Spinal cord (tissue), 10 donors: ENCODE results near the gene MCM3AP. TPM values are rescaled to one million over a fixed set of nuclear protein-coding genes. Genes with fewer than 3 reads are reported as not detected.

Experiments
- DNase-seq, 6 donors: peaks; one replicate each; pipeline versions ENCODE4 v3.0.0 to v3.0.0-alpha.2; 2013 to 2015; ENCODE audit warnings: low spot score in 6 of 6, low read depth in 4 of 6
- H3K27ac ChIP-seq: one replicate; pipeline ENCODE4 v1.5.1; 2013; ENCODE audit warnings: low read depth, low read length, control low read depth
- H3K27me3 ChIP-seq: one replicate; pipeline ENCODE4 v1.6.1; 2013; ENCODE audit warnings: low read length; ENCODE audit not compliant: control insufficient read depth, insufficient read depth
- H3K36me3 ChIP-seq: one replicate; pipeline ENCODE4 v1.6.1; 2013; ENCODE audit warnings: low read length; ENCODE audit not compliant: control insufficient read depth, insufficient read depth
- H3K4me1 ChIP-seq: one replicate; pipeline ENCODE4 v1.6.1; 2013; ENCODE audit warnings: low read length; ENCODE audit not compliant: control insufficient read depth, insufficient read depth
- H3K4me3 ChIP-seq: one replicate; pipeline ENCODE4 v1.5.1; 2013; ENCODE audit warnings: low read depth, low read length, control low read depth
- H3K9me3 ChIP-seq: one replicate; pipeline ENCODE4 v1.6.1; 2013; ENCODE audit warnings: low read length; ENCODE audit not compliant: control insufficient read depth, insufficient read depth
- WGBS: methylation state at CpG from one replicate; pipeline ENCODE4 v1.1.5; 2013; ENCODE audit warnings: missing lambda C conversion rate; ENCODE audit not compliant: insufficient coverage; 5-methylcytosine and 5-hydroxymethylcytosine counted together
- polyA plus RNA-seq, 2 donors: library from polyadenylated mRNA; unstranded; fragments of 120-200 nt; gene quantifications; one replicate each; pipeline ENCODE4 v1.2.1, GENCODE V29; 2013; ENCODE audit not compliant: insufficient read length in 2 of 2
- total RNA-seq, 2 donors: library from RNA; depleted of rRNA in 1 of 2; stranded (reverse); fragments of 120-200 nt in 1 of 2; fragments of >200 nt in 1 of 2; gene quantifications; one replicate each; pipeline versions ENCODE4 v1.2.3 to v1.2.4, GENCODE V29; 2013 to 2014
- donor health status: healthy.

The MCM3AP gene
- total and polyA plus RNA-seq, 4 donors, result 62.0 to 80.8 (median 71.2) TPM

- DNase-seq, result no peak
- H3K36me3 ChIP-seq, result peaks cover 98% of the 10 kb centered on the region
These were observed 69.2 kb downstream of the MCM3AP start for GRCh38 chr21:46216132-46216747.

GRCh38 chr21:46215436-46216131 is 69.8 kb downstream of the MCM3AP start:
- H3K4me1 ChIP-seq, result peaks cover 16% of the 10 kb centered on the region
- H3K9me3 ChIP-seq, result no peaks in the 10 kb centered on the region
- no peak overlapping the region for H3K4me3 ChIP-seq
- H3K36me3 ChIP-seq, result peaks cover 98% of the 10 kb centered on the region
- no peak overlapping the region for H3K27ac ChIP-seq
- no peak for DNase-seq
- WGBS, result 96% methylated on average over 20 of the region's 20 CpGs
- H3K27me3 ChIP-seq, result no peaks in the 10 kb centered on the region

More at GRCh38 chr21:46216132-46216747, 69.2 kb downstream of the MCM3AP start:
- H3K27me3 ChIP-seq, result no peaks in the 10 kb centered on the region
- no peaks in the 10 kb centered on the region for H3K9me3 ChIP-seq
- H3K27ac ChIP-seq, result no peak overlapping the region
- no peak overlapping the region for H3K4me3 ChIP-seq
- peaks cover 20% of the 10 kb centered on the region for H3K4me1 ChIP-seq
- WGBS, result 96% methylated on average over 16 of the region's 16 CpGs

GRCh38 chr21:46214478-46215340 is 70.7 kb downstream of the MCM3AP start:
- WGBS, result 95% methylated on average over 25 of the region's 27 CpGs
- Histone ChIP-seq H3K36me3 (peaks cover 98% of the 10 kb centered on the region), H3K27ac (no peak overlapping the region)

GRCh38 chr21:46213620-46214286 is 71.7 kb downstream of the MCM3AP start:
- WGBS, result 79% methylated on average over 15 of the region's 15 CpGs
- Histone ChIP-seq H3K27ac (no peak overlapping the region), H3K36me3 (peaks cover 98% of the 10 kb centered on the region), H3K4me3 (no peak overlapping the region), H3K4me1 (peaks cover 2% of the 10 kb centered on the region), H3K9me3 (no peaks in the 10 kb centered on the region), H3K27me3 (no peaks in the 10 kb centered on the region)
- DNase-seq, result no peak

More at GRCh38 chr21:46214478-46215340, 70.7 kb downstream of the MCM3AP start:
- DNase-seq, result no peak
- Histone ChIP-seq H3K4me3 (no peak overlapping the region), H3K27me3 (no peaks in the 10 kb centered on the region), H3K9me3 (no peaks in the 10 kb centered on the region), H3K4me1 (peaks cover 7% of the 10 kb centered on the region)

GRCh38 chr21:46212721-46213484 is 72.5 kb downstream of the MCM3AP start:
- H3K27me3 ChIP-seq, result no peaks in the 10 kb centered on the region
- 88% methylated on average over 18 of the region's 18 CpGs for WGBS
- no peak for DNase-seq
- peaks cover 98% of the 10 kb centered on the region for H3K36me3 ChIP-seq
- no peak overlapping the region for H3K4me3 ChIP-seq
- H3K27ac ChIP-seq, result no peak overlapping the region
- H3K4me1 ChIP-seq, result peaks cover 2% of the 10 kb centered on the region
- no peaks in the 10 kb centered on the region for H3K9me3 ChIP-seq

GRCh38 chr21:46211786-46212720 is 73.4 kb downstream of the MCM3AP start:
- H3K36me3 ChIP-seq, result peaks cover 98% of the 10 kb centered on the region
- WGBS, result 93% methylated on average over 15 of the region's 23 CpGs
- no peak overlapping the region for H3K4me3 ChIP-seq
- no peak for DNase-seq
- no peaks in the 10 kb centered on the region for H3K27me3 ChIP-seq
- H3K27ac ChIP-seq, result no peak overlapping the region
- peaks cover 2% of the 10 kb centered on the region for H3K4me1 ChIP-seq
- H3K9me3 ChIP-seq, result no peaks in the 10 kb centered on the region

- WGBS, result 88% methylated on average over 7 of the region's 7 CpGs
- H3K36me3 ChIP-seq, result peaks cover 98% of the 10 kb centered on the region
- no peak overlapping the region for H3K27ac ChIP-seq
These were observed 74.0 kb downstream of the MCM3AP start for GRCh38 chr21:46211376-46211775.

GRCh38 chr21:46210378-46211136 is 74.9 kb downstream of the MCM3AP start:
- H3K4me1 ChIP-seq, result peaks cover 2% of the 10 kb centered on the region
- H3K9me3 ChIP-seq, result no peaks in the 10 kb centered on the region
- H3K27ac ChIP-seq, result no peak overlapping the region
- no peak for DNase-seq
- no peaks in the 10 kb centered on the region for H3K27me3 ChIP-seq
- H3K4me3 ChIP-seq, result no peak overlapping the region
- WGBS, result 91% methylated on average over 16 of the region's 16 CpGs
- peaks cover 98% of the 10 kb centered on the region for H3K36me3 ChIP-seq

More at GRCh38 chr21:46211376-46211775, 74.0 kb downstream of the MCM3AP start:
- Histone ChIP-seq H3K4me1 (peaks cover 2% of the 10 kb centered on the region), H3K27me3 (no peaks in the 10 kb centered on the region), H3K9me3 (no peaks in the 10 kb centered on the region), H3K4me3 (no peak overlapping the region)
- no peak for DNase-seq
